Lower lobe of right lung (tissue), 2 donors: ENCODE data around the gene C12orf50. TPM values are rescaled to one million over a fixed set of nuclear protein-coding genes. Genes with fewer than 3 reads are reported as not detected.

Experiments
- ATAC-seq, 2 donors: fragments of 200-7000 bp; cut with Tn5 transposase; one replicate each; pipeline ENCODE4 v1.9.1; 2020 to 2022; ENCODE audit warnings: mild to moderate bottlenecking in 2 of 2, moderate library complexity in 2 of 2
- DNase-seq: peaks from one replicate; pipeline ENCODE4 v3.0.0-alpha.2; 2020
- H3K27ac ChIP-seq: fragments of 200-600 bp; one replicate; pipeline ENCODE4 v1.8.0; 2022
- H3K27me3 ChIP-seq: fragments of 200-600 bp; one replicate; pipeline ENCODE4 v1.8.0; 2022; ENCODE audit warnings: low read depth
- H3K36me3 ChIP-seq: fragments of 200-600 bp; one replicate; pipeline ENCODE4 v1.8.0; 2022; ENCODE audit warnings: mild to moderate bottlenecking
- H3K4me1 ChIP-seq: fragments of 200-600 bp; one replicate; pipeline ENCODE4 v1.8.0; 2022
- H3K4me3 ChIP-seq: fragments of 200-600 bp; one replicate; pipeline ENCODE4 v1.8.0; 2022; ENCODE audit warnings: mild to moderate bottlenecking
- H3K9me3 ChIP-seq: fragments of 200-600 bp; one replicate; pipeline ENCODE4 v1.8.0; 2022
- intact Hi-C: fragments of 100-400 bp; cut with DNase I; formaldehyde crosslinking; loops from one replicate; pipeline ENCODE4 v1.11.0; 2022
- total RNA-seq: library from RNA; stranded (reverse); fragmentation: NEBNext Ultra II Directional; extraction: Animal tissue kit (Norgen Biotek cat#: 25700); gene quantifications from one replicate; pipeline ENCODE4 v1.2.1, GENCODE V29; 2021
- TF ChIP-seq, protein P1 (sequence below): fragments of 200-600 bp; IDR thresholded peaks from one replicate; pipeline ENCODE4 v1.8.0; 2022; ENCODE audit warnings: antibody characterized with exemption, mild to moderate bottlenecking
- donor health status: DM: no; HTN: yes; CAD: no; lungs with severe emphysema.

C12orf50 gene
- total RNA-seq, 1 donor from 2014 or later = not detected

GRCh38 chr12:87930627-87931026, 98.6 kb downstream of the C12orf50 start:
- no peak for DNase-seq
- no peaks in the 10 kb centered on the region for H3K9me3 ChIP-seq
- H3K4me3 ChIP-seq = no peak overlapping the region
- no peak for ATAC-seq
- H3K36me3 ChIP-seq = no peaks in the 10 kb centered on the region
- no peaks in the 10 kb centered on the region for H3K27me3 ChIP-seq
- intact Hi-C loops = no loop called here
- TF ChIP-seq, protein P1, sequence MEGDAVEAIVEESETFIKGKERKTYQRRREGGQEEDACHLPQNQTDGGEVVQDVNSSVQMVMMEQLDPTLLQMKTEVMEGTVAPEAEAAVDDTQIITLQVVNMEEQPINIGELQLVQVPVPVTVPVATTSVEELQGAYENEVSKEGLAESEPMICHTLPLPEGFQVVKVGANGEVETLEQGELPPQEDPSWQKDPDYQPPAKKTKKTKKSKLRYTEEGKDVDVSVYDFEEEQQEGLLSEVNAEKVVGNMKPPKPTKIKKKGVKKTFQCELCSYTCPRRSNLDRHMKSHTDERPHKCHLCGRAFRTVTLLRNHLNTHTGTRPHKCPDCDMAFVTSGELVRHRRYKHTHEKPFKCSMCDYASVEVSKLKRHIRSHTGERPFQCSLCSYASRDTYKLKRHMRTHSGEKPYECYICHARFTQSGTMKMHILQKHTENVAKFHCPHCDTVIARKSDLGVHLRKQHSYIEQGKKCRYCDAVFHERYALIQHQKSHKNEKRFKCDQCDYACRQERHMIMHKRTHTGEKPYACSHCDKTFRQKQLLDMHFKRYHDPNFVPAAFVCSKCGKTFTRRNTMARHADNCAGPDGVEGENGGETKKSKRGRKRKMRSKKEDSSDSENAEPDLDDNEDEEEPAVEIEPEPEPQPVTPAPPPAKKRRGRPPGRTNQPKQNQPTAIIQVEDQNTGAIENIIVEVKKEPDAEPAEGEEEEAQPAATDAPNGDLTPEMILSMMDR = no peak
- no peaks in the 10 kb centered on the region for H3K4me1 ChIP-seq
- H3K27ac ChIP-seq = no peak overlapping the region

Other genes with a start within 250 kb of the C12orf50 start
- gene CEP290, start 112.7 kb upstream of the C12orf50 start, total RNA-seq = 11.6 TPM
- 17.4 TPM for gene TMTC3, start 112.9 kb upstream of the C12orf50 start, total RNA-seq